ENCODE data around the gene NACC1. TPM values are rescaled to one million over a fixed set of nuclear protein-coding genes. Genes with fewer than 3 reads are reported as not detected.

Gene NACC1
- total and polyA plus RNA-seq, 2 experiments from 2014 or later = 12.4 to 260 TPM

- Histone ChIP-seq H3F3A (replicated peaks; ENCODE audit: low read depth) (peaks cover 5% of the 10 kb centered on the region), H4K20me1 (replicated peaks; ENCODE audit: insufficient read depth) (peaks cover under 1% of the 10 kb centered on the region; the same call in 1 of the 2 replicates), H3K4me1 (ENCODE audit: insufficient read depth) (peaks cover 14% of the 10 kb centered on the region; the same call in 1 of the 2 replicates), H3K79me2 (replicated peaks; ENCODE audit: insufficient read depth) (no peaks in the 10 kb centered on the region), H3K27me3 (ENCODE audit: insufficient read depth) (peaks cover 27% of the 10 kb centered on the region), H3K27ac (ENCODE audit: low read depth) (no peak overlapping the region), H2AFZ (no peak overlapping the region), H3K36me3 (ENCODE audit: insufficient read depth) (no peaks in the 10 kb centered on the region), H3K4me3 (no peak overlapping the region), H3K4me2 (no peak overlapping the region), H3K9me2 (ENCODE audit: insufficient read depth) (no peaks in the 10 kb centered on the region)
- H3K4me3 Mint-ChIP-seq = no peak overlapping the region
- peaks cover 5% of the 10 kb centered on the region; the same call in 2 of the 3 replicates for H3K4me1 Mint-ChIP-seq
- no peak for ATAC-seq
- DNase-seq (ENCODE audit: low spot score) = no peak
- H3K36me3 Mint-ChIP-seq (ENCODE audit: low read depth) = peaks cover 15% of the 10 kb centered on the region
- H3K9me3 Mint-ChIP-seq = no peaks in the 10 kb centered on the region
- peaks cover 28% of the 10 kb centered on the region for H3K27me3 Mint-ChIP-seq (ENCODE audit: insufficient read depth, low read depth, poor library complexity)
- H3K27ac Mint-ChIP-seq = no peak overlapping the region
- no peak for TF ChIP-seq ZNF331 (CRISPR knock-in tag; IDR thresholded peaks at IDR 0.05; ENCODE audit: low read depth)
- TF ChIP-seq ZNF462 (CRISPR knock-in tag; IDR thresholded peaks at IDR 0.05) = no peak
- TF ChIP-seq REST (IDR thresholded peaks at IDR 0.05; ENCODE audit: unreplicated experiment) = no peak
- no peak for TF ChIP-seq ETS1 (IDR thresholded peaks at IDR 0.05)
- TF ChIP-seq POLR2AphosphoS5 (IDR thresholded peaks at IDR 0.05; ENCODE audit: low read depth) = no peak
- TF ChIP-seq CTCF (conservative IDR thresholded peaks at IDR 0.05; ENCODE audit: low read depth in 2 of 2) = no peak; a peak in 1 of 4 replicates
- no peak for TF ChIP-seq EZH2phosphoT487 (IDR thresholded peaks at IDR 0.05; ENCODE audit: unreplicated experiment)
- no peak for TF ChIP-seq STAT1 (IDR thresholded peaks at IDR 0.05; ENCODE audit: unreplicated experiment)
- TF ChIP-seq CREB1 (CRISPR knock-in tag; IDR thresholded peaks at IDR 0.05; ENCODE audit: low read depth) = no peak
- no peak for TF ChIP-seq EZH2 (IDR thresholded peaks at IDR 0.05; ENCODE audit: low read depth, unreplicated experiment)
- TF ChIP-seq ZNF114 (CRISPR knock-in tag; IDR thresholded peaks at IDR 0.05) = no peak
- no peak for TF ChIP-seq NANOG (IDR thresholded peaks at IDR 0.05; ENCODE audit: borderline replicate concordance)
- TF ChIP-seq JUNB (IDR thresholded peaks at IDR 0.05; ENCODE audit: unreplicated experiment) = no peak
Measured at GRCh38 chr19:13104848-13105711, 13.0 kb upstream of the NACC1 start.

All from GM23338 (cell line).